Measurements from ENCODE around the gene HEATR5B.
"Not testable (repeated sequence)": the region's sequence is repeated elsewhere in the genome, so short reads cannot be mapped to it uniquely, and the experiment has no call there.

The HEATR5B gene

DNA sequence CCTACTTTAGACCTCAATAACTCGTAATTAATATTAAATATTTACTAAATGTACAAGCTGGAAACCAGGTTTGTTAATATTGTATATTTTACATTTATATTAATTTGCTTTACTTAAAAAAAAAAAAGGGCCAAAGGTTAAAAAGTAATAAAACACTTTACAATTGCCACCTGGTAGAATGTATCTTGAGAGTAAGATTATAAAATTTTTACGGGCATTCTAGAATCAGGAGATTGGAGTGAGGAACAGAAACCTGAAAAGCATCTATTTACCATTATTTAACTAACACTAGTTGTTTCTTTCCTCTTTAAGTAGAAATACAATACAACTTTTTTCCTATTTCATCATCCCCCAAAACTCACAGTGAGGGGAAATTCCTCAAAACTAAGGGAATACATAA, 102.3 kb downstream of the HEATR5B start:
- no peak for DNase-seq (ENCODE audit: extremely low spot score)
- ChIA-PET CTCF (no interaction called here), POLR2A (no interaction called here)
- TF ChIP-seq PKNOX1 (IDR thresholded peaks at IDR 0.05) (no peak), NFRKB (IDR thresholded peaks at IDR 0.05) (no peak), ELF4 (IDR thresholded peaks at IDR 0.05) (no peak), BHLHE40 (IDR thresholded peaks at IDR 0.05; ENCODE audit: borderline replicate concordance) (no peak), ARNT (IDR thresholded peaks at IDR 0.05) (no peak), FOXA1 (IDR thresholded peaks at IDR 0.05) (no peak), CTBP1 (IDR thresholded peaks at IDR 0.05; ENCODE audit: borderline replicate concordance) (no peak), FOXK2 (IDR thresholded peaks at IDR 0.05) (no peak), HDGF (IDR thresholded peaks at IDR 0.05; ENCODE audit: borderline replicate concordance) (no peak), L3MBTL2 (conservative IDR thresholded peaks at IDR 0.05) (no peak), FOXM1 (IDR thresholded peaks at IDR 0.05; ENCODE audit: borderline replicate concordance) (no peak), LEF1 (IDR thresholded peaks at IDR 0.05; ENCODE audit: borderline replicate concordance) (no peak), ZNF384 (IDR thresholded peaks at IDR 0.05) (no peak)

- POLR2A ChIA-PET; CTCF ChIA-PET; DNase-seq (ENCODE audit: extremely low spot score): not testable (repeated sequence)
Observed at GRCh38 chr2:36979007-36979406, 105.2 kb downstream of the HEATR5B start.

GRCh38 chr2:36976065-36976464, 108.1 kb downstream of the HEATR5B start:
- POLR2A ChIA-PET: no interaction called here

GRCh38 chr2:36975306-36975705, 108.9 kb downstream of the HEATR5B start:
- DNase-seq (ENCODE audit: extremely low spot score): no peak
- ChIA-PET CTCF (interaction anchor here (0.7 kb wide), 1 partner anchor 8 kb away, joined by 3 read pairs; no protein-coding TSS in a partner anchor), POLR2A (no interaction called here)
- TF ChIP-seq CTBP1 (IDR thresholded peaks at IDR 0.05; ENCODE audit: borderline replicate concordance): no peak

More at GRCh38 chr2:36976065-36976464, 108.1 kb downstream of the HEATR5B start:
- no peak for DNase-seq (ENCODE audit: extremely low spot score)
- CTCF ChIA-PET: interaction anchor here (0.6 kb wide), 1 partner anchor 420 kb away, joined by 5 read pairs; no protein-coding TSS in a partner anchor
- TF ChIP-seq BHLHE40 (IDR thresholded peaks at IDR 0.05; ENCODE audit: borderline replicate concordance) (no peak), HDGF (IDR thresholded peaks at IDR 0.05; ENCODE audit: borderline replicate concordance) (no peak), SP1 (IDR thresholded peaks at IDR 0.05) (no peak), LEF1 (IDR thresholded peaks at IDR 0.05; ENCODE audit: borderline replicate concordance) (no peak), ELF4 (IDR thresholded peaks at IDR 0.05) (no peak), L3MBTL2 (conservative IDR thresholded peaks at IDR 0.05) (no peak), FOXM1 (IDR thresholded peaks at IDR 0.05; ENCODE audit: borderline replicate concordance) (no peak), FOXK2 (IDR thresholded peaks at IDR 0.05) (no peak), ZNF384 (IDR thresholded peaks at IDR 0.05) (no peak), SUZ12 (IDR thresholded peaks at IDR 0.05) (no peak), FOXA1 (IDR thresholded peaks at IDR 0.05) (no peak), NFRKB (IDR thresholded peaks at IDR 0.05) (no peak), TARDBP (IDR thresholded peaks at IDR 0.05) (no peak), PKNOX1 (IDR thresholded peaks at IDR 0.05) (no peak), CTBP1 (IDR thresholded peaks at IDR 0.05; ENCODE audit: borderline replicate concordance) (no peak)

- TF ChIP-seq L3MBTL2 (conservative IDR thresholded peaks at IDR 0.05): no peak
- TF ChIP-seq ZNF384 (IDR thresholded peaks at IDR 0.05): no peak
- no peak for TF ChIP-seq FOXM1 (IDR thresholded peaks at IDR 0.05; ENCODE audit: borderline replicate concordance)
- no peak for TF ChIP-seq NFRKB (IDR thresholded peaks at IDR 0.05)
- TF ChIP-seq SUZ12 (IDR thresholded peaks at IDR 0.05): no peak
- no peak for TF ChIP-seq FOXK2 (IDR thresholded peaks at IDR 0.05)
- no peak for TF ChIP-seq TARDBP (IDR thresholded peaks at IDR 0.05)
- TF ChIP-seq ELF4 (IDR thresholded peaks at IDR 0.05): no peak
- no peak for TF ChIP-seq HDGF (IDR thresholded peaks at IDR 0.05; ENCODE audit: borderline replicate concordance)
- no peak for TF ChIP-seq CTBP1 (IDR thresholded peaks at IDR 0.05; ENCODE audit: borderline replicate concordance)
- TF ChIP-seq LEF1 (IDR thresholded peaks at IDR 0.05; ENCODE audit: borderline replicate concordance): no peak
- TF ChIP-seq ARNT (IDR thresholded peaks at IDR 0.05): no peak
- no peak for TF ChIP-seq SP1 (IDR thresholded peaks at IDR 0.05)
- ChIA-PET POLR2A (no interaction called here), CTCF (no interaction called here)
- no peak for DNase-seq (ENCODE audit: extremely low spot score)
Observed at GRCh38 chr2:36973320-36973719, 110.9 kb downstream of the HEATR5B start.

- no peak for DNase-seq (ENCODE audit: extremely low spot score)
- TF ChIP-seq PKNOX1 (IDR thresholded peaks at IDR 0.05): peak; percentile 30; the same call in 1 of the 2 replicates
- TF ChIP-seq ARNT (IDR thresholded peaks at IDR 0.05): no peak
- CTCF ChIA-PET: no interaction called here
- POLR2A ChIA-PET: no interaction called here
Observed at GRCh38 chr2:36971990-36972389, 112.2 kb downstream of the HEATR5B start.

DNA sequence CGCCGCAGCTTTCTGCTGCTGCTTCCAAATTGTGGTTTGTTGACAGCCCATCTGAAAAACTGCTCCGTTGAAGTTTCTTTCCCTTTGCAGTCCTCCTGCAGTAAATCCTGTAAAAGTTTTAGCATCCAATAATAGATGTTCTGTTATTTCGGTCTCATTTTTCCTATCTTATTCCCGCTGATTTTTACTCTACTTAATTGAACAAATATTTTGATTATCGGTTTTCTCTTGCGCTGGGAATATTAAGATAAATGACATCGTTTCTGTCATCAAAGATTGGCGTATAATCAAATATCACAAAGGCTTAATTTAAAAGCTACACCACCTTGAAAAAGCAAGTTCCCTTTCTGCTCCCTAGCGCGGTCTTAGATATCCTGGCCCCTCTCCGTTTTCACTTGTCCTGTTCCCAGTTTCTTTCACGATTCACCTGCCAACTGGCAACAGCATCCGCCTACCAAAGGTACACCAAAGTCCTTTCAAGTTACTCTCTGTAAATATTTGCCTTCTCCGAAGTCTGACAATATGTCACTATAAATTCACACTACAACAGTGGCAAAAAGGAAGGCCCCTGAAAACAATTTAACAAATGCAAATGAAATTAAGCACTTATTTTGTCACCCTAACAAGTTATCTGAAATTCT, 116.8 kb downstream of the HEATR5B start:
- POLR2A ChIA-PET: interaction anchor here (0.8 to 1.8 kb wide), 2 partner anchors 16 to 113 kb away, joined by 3 to 6 read pairs; no protein-coding TSS in a partner anchor
- no peak for DNase-seq (ENCODE audit: extremely low spot score)
- TF ChIP-seq FOXM1 (IDR thresholded peaks at IDR 0.05; ENCODE audit: borderline replicate concordance): no peak
- TF ChIP-seq L3MBTL2 (conservative IDR thresholded peaks at IDR 0.05): peak; percentile 33; the same call in 1 of the 2 replicates
- CTCF ChIA-PET: interaction anchor here (0.6 kb wide), 1 partner anchor 8 kb away, joined by 3 read pairs; no protein-coding TSS in a partner anchor
